SK-N-SH treated with all-trans-retinoic acid at 6 μM for 48 hours (cell line): ENCODE data around the gene COPS7A.
"Not testable (repeated sequence)": the region's sequence is repeated elsewhere in the genome, so short reads cannot be mapped to it uniquely, and the experiment has no call there.

Experiments
- ATAC-seq: fragments of 200-7000 bp; cut with Tn5 transposase; 3 replicates; pipeline ENCODE4 v1.9.1; 2020; ENCODE audit warnings: mild to moderate bottlenecking, moderate library complexity
- ARNTL ChIP-seq: fragments of 450-650 bp; formaldehyde crosslinking; IDR thresholded peaks from 2 replicates; pipeline ENCODE4 v1.5.0; 2020; ENCODE audit warnings: low read depth, mild to moderate bottlenecking, moderate library complexity, borderline replicate concordance
- BACH2 ChIP-seq: fragments of 250-450 bp; sonication (Bioruptor Pico); IDR thresholded peaks from 2 replicates; pipeline ENCODE4 v1.9.0; 2021; ENCODE audit warnings: mild to moderate bottlenecking, borderline replicate concordance
- CREB5 ChIP-seq: fragments of 250-450 bp; sonication (Bioruptor Pico); IDR thresholded peaks from 2 replicates; pipeline ENCODE4 v1.5.1; 2020; ENCODE audit warnings: low read depth, mild to moderate bottlenecking, moderate library complexity
- CSDC2 ChIP-seq: fragments of 250-450 bp; sonication (Bioruptor Pico); IDR thresholded peaks from 2 replicates; pipeline ENCODE4 v1.5.0; 2020; ENCODE audit warnings: mild to moderate bottlenecking, moderate library complexity
- ESRRG ChIP-seq: fragments of 250-450 bp; sonication (Bioruptor Pico); IDR thresholded peaks from 2 replicates; pipeline ENCODE4 v1.6.1; 2021; ENCODE audit warnings: mild to moderate bottlenecking
- ISL1 ChIP-seq: fragments of 250-450 bp; sonication (Bioruptor Pico); IDR thresholded peaks from 2 replicates; pipeline ENCODE4 v2.1.2; 2022; ENCODE audit warnings: mild to moderate bottlenecking, moderate library complexity
- OSR1 ChIP-seq: fragments of 250-450 bp; sonication (Bioruptor Pico); IDR thresholded peaks from 2 replicates; pipeline ENCODE4 v1.8.0; 2022; ENCODE audit warnings: moderate library complexity, mild to moderate bottlenecking, inconsistent platforms
- POU6F1 ChIP-seq: fragments of 250-450 bp; sonication (Bioruptor Pico); IDR thresholded peaks from 2 replicates; pipeline ENCODE4 v1.8.0; 2021; ENCODE audit warnings: low read depth, mild to moderate bottlenecking, moderate library complexity, borderline replicate concordance
- RARB ChIP-seq: fragments of 250-450 bp; sonication (Bioruptor Pico); IDR thresholded peaks from 2 replicates; pipeline ENCODE4 v1.8.0; 2021; ENCODE audit warnings: mild to moderate bottlenecking, moderate library complexity
- SNAI2 ChIP-seq: fragments of 250-450 bp; sonication (Bioruptor Pico); IDR thresholded peaks from 2 replicates; pipeline ENCODE4 v1.5.0; 2020; ENCODE audit warnings: mild to moderate bottlenecking, moderate library complexity
- TCF4 ChIP-seq: fragments of 250-450 bp; sonication (Bioruptor Pico); IDR thresholded peaks from 2 replicates; pipeline ENCODE4 v1.8.0; 2021; ENCODE audit warnings: mild to moderate bottlenecking, moderate library complexity, borderline replicate concordance
- TOX ChIP-seq: fragments of 250-450 bp; sonication (Bioruptor Pico); IDR thresholded peaks from 2 replicates; pipeline ENCODE4 v1.8.0; 2021; ENCODE audit warnings: mild to moderate bottlenecking, moderate library complexity, borderline replicate concordance
- TSHZ2 ChIP-seq: fragments of 250-450 bp; sonication (Bioruptor Pico); IDR thresholded peaks from 2 replicates; pipeline ENCODE4 v1.5.0; 2020; ENCODE audit warnings: mild to moderate bottlenecking, moderate library complexity
- ZC3H10 ChIP-seq: fragments of 250-450 bp; sonication (Bioruptor Pico); IDR thresholded peaks from 2 replicates; pipeline ENCODE4 v1.5.1; 2021; ENCODE audit warnings: mild to moderate bottlenecking, moderate library complexity
- ZFP3 ChIP-seq: fragments of 250-450 bp; sonication (Bioruptor Pico); IDR thresholded peaks from 2 replicates; pipeline ENCODE4 v1.5.0; 2020; ENCODE audit warnings: mild to moderate bottlenecking, moderate library complexity
- ZFP30 ChIP-seq: fragments of 450-650 bp; formaldehyde crosslinking; IDR thresholded peaks from 2 replicates; pipeline ENCODE4 v1.5.0; 2022; ENCODE audit warnings: mild to moderate bottlenecking, moderate library complexity
- ZNF565 ChIP-seq: fragments of 450-650 bp; formaldehyde crosslinking; conservative IDR thresholded peaks from 2 replicates; pipeline ENCODE4 v1.5.0; 2020; ENCODE audit warnings: low read depth, mild to moderate bottlenecking, moderate library complexity
- ZNF70 ChIP-seq: fragments of 450-650 bp; formaldehyde crosslinking; IDR thresholded peaks from 2 replicates; pipeline ENCODE4 v1.5.0; 2020; ENCODE audit warnings: mild to moderate bottlenecking, moderate library complexity
- TF ChIP-seq, protein P1 (sequence below): fragments of 250-450 bp; sonication (Bioruptor Pico); IDR thresholded peaks from 2 replicates; pipeline ENCODE4 v1.5.1; 2021; ENCODE audit warnings: mild to moderate bottlenecking, moderate library complexity
- TF ChIP-seq, protein P2 (sequence below): fragments of 250-450 bp; sonication (Bioruptor Pico); IDR thresholded peaks from 2 replicates; pipeline ENCODE4 v1.8.0; 2020; ENCODE audit warnings: mild to moderate bottlenecking, moderate library complexity, borderline replicate concordance

Gene COPS7A

DNA sequence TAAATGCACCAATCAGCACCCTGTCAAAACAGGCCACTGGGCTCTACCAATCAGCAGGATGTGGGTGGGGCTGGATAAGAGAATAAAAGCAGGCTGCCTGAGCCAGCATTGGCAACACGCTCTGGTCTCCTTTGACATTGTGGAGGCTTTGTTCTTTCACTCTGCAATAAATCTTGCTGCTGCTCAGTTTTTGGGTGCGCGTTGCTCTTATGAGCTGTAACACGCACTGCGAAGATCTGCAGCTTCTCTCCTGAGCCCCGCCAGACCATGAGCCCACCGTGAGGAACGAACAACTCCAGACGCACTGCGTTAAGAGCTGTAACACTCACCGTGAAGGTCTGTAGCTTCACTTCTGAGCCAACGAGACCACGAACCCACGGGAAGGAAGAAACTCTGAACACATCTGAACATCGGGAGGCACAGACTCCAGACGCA lies 14.9 kb upstream of the COPS7A start (continued):
- TF ChIP-seq POU6F1 (CRISPR knock-in tag), result no peak

- ATAC-seq, result not testable (repeated sequence)
Observed at GRCh38 chr12:6716031-6716873, 7.6 kb upstream of the COPS7A start.

DNA sequence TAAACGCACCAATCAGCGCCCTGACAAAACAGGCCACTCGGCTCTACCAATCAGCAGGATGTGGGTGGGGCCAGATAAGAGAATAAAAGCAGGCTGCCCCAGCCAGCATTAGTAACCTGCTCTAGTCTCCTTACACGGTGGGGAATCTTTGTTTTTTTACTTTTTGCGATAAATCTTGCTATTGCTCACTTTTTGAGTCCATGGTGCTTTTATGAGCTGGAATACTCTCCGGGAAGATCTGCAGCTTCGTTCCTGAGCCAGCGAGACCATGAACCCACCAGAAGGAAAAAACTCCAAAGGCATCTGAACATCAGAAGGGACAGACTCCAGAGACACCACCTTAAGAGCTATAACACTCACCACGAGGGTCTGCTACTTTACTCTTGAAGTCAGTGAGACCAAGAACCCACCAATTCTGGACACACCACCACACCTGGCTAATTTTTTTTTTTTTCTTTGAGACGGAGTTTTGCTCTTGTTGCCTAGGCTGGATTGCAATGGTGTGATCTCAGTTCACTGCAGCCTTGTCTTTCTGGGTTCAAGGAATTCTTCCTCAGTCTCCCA lies 6.9 kb upstream of the COPS7A start:
- no peak for ATAC-seq
- TF ChIP-seq ISL1 (CRISPR knock-in tag) (no peak), TSHZ2 (CRISPR knock-in tag) (no peak), ZFP3 (no peak), SNAI2 (CRISPR knock-in tag) (no peak), ZNF70 (CRISPR knock-in tag) (no peak), ZC3H10 (CRISPR knock-in tag) (no peak), CSDC2 (CRISPR knock-in tag) (no peak), TCF4 (no peak), ZNF565 (CRISPR knock-in tag) (no peak), OSR1 (CRISPR knock-in tag) (no peak), TOX (CRISPR knock-in tag) (no peak), POU6F1 (CRISPR knock-in tag) (no peak), BACH2 (no peak)
- TF ChIP-seq, protein P1, sequence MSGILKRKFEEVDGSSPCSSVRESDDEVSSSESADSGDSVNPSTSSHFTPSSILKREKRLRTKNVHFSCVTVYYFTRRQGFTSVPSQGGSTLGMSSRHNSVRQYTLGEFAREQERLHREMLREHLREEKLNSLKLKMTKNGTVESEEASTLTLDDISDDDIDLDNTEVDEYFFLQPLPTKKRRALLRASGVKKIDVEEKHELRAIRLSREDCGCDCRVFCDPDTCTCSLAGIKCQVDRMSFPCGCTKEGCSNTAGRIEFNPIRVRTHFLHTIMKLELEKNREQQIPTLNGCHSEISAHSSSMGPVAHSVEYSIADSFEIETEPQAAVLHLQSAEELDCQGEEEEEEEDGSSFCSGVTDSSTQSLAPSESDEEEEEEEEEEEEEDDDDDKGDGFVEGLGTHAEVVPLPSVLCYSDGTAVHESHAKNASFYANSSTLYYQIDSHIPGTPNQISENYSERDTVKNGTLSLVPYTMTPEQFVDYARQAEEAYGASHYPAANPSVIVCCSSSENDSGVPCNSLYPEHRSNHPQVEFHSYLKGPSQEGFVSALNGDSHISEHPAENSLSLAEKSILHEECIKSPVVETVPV (CRISPR knock-in tag), result no peak
- TF ChIP-seq, protein P2, sequence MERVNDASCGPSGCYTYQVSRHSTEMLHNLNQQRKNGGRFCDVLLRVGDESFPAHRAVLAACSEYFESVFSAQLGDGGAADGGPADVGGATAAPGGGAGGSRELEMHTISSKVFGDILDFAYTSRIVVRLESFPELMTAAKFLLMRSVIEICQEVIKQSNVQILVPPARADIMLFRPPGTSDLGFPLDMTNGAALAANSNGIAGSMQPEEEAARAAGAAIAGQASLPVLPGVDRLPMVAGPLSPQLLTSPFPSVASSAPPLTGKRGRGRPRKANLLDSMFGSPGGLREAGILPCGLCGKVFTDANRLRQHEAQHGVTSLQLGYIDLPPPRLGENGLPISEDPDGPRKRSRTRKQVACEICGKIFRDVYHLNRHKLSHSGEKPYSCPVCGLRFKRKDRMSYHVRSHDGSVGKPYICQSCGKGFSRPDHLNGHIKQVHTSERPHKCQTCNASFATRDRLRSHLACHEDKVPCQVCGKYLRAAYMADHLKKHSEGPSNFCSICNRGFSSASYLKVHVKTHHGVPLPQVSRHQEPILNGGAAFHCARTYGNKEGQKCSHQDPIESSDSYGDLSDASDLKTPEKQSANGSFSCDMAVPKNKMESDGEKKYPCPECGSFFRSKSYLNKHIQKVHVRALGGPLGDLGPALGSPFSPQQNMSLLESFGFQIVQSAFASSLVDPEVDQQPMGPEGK (CRISPR knock-in tag), result no peak

GRCh38 chr12:6722863-6723262 lies 983 bp upstream of the COPS7A start:
- no peak for ATAC-seq
- TF ChIP-seq CREB5 (CRISPR knock-in tag) (no peak), ZNF70 (CRISPR knock-in tag) (no peak), ZFP3 (no peak), ESRRG (no peak), POU6F1 (CRISPR knock-in tag) (no peak), BACH2 (no peak), ZFP30 (CRISPR knock-in tag) (no peak), ZC3H10 (CRISPR knock-in tag) (no peak), SNAI2 (CRISPR knock-in tag) (no peak), TOX (CRISPR knock-in tag) (no peak), ARNTL (no peak), RARB (CRISPR knock-in tag) (no peak), TCF4 (no peak)
- TF ChIP-seq, protein P1 (CRISPR knock-in tag), result no peak
